GM19328 (cell line): ENCODE measurements around the gene GABBR2.

ENCODE experiments used
- ATAC-seq: cut with Tn5 transposase; IDR thresholded peaks from one replicate; pipeline ENCODE4 v1.9.1; 2021; ENCODE audit warnings: mild to moderate bottlenecking, moderate library complexity; ENCODE audit not compliant: unreplicated experiment

The GABBR2 gene

DNA sequence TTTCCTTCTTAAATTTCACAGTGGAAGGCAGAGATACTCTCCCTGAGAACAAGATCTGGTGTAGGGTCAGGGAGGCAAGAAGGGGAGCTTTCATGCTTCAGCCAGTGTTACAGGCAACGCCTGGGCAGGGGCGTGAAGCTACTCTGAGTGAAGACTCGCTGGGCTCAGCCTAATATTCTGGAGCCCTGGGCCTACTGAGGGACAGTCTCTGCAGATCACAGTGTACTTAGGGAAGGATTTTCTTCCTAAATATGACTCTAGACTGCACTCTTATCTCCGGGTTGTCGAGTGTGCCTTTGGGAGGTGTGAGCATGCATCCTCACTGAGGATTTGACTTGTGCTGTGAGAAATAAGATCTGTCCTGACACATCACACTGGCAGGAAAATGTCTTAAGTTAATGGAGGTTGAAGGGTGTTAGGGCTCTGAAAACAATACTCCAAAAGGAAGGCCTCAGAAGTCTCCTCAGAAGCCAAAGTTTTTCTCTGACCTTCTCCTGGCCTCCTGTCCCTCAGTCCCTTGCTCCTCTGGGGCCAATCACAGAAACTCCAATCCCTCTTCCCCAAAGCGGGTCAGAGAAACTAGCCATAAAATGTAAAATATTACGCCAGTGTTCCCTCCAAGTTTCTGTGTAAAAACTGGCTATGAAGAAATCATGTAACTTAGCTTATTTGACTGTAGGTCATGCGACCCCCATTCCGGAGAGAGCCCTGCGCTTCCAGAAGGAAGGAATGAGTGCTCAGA lies 296.5 kb downstream of the GABBR2 start:
- no peak for ATAC-seq

DNA sequence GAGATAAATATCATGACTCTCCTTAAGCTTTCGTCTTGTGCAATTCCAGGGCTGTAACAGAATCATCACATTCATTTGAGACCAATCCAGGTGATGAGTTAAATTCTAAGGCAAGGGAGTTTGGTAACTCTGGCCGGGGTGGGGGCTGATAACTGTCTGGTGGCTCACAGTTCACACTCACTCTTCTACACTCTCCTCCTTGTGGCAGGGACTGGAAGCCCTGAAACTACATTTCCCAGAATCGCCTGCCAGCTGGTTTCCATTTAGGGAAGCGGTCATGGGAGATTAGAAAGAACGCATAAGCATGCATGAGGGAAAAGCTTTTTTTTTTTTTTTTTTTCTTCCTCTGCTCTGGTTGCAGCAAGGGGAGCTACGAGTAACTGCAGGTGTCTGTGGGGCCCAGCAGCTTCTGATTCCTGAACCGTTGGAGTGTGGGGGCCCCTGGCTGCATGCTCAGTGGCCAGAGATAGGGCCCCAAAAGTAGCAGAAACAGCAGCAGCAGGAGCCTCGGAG lies 298.5 kb downstream of the GABBR2 start:
- ATAC-seq, result no peak

DNA sequence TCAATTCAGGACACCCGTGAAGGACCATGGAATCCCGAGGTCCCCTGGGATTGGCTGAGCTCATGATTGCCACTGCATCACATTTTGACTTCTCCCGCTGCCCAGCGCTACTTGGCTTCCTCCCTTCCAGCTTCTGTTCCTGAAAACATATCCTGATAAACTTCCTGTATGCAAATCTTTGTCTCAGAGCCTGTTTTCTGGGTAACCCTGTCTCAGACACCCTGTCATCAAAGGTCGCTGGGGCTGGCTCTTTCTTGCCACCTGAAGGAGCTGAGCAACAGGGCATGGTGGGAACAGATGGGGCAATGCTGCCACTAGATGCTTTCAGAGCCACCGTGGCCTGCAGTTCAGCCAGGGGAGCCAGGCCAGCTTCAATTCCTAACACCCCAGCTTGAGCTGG lies 299.0 kb downstream of the GABBR2 start:
- no peak for ATAC-seq

DNA sequence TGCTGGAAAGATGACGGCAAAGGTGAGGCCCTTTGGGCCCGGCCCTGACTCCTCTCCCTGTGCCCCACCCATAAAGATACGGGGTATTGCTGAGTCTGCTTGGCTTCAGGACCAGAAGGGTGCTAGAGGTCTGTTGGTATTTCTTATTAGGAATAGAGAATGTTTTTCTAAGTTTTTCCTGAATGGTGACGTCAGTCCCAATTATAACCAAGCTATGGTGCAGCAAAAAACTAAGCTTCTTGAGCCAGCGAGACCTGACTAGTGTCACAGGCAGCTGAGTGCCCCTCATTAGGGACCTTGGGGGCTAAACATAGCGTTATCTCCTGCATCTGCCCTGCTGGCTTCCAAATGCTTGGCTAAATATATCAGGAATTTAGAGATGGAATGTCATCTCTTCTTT lies 302.3 kb downstream of the GABBR2 start:
- no peak for ATAC-seq

GRCh38 chr9:98404237-98404636 lies 304.5 kb downstream of the GABBR2 start:
- ATAC-seq, result no peak

DNA sequence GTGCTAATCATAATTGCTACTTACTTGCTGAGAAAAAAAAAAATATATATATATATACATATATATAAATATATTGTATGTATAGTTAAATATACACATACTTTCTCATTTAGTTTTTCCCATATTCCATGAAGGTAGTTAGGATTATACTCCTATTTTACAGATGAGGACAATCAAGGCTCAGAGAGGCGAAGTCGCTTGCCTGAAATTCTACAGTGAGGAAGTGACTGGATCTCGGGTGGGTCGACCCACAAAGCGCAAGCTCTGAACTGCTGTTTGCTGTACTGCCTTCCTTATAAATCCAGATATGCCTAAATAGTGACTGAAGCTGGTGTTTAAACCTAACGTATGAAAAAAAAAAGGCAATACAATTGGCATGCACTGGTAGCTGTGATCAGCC lies 305.0 kb downstream of the GABBR2 start:
- ATAC-seq, result no peak

GRCh38 chr9:98402019-98402840 lies 306.5 kb downstream of the GABBR2 start:
- ATAC-seq, result no peak

- ATAC-seq, result no peak
Measured at GRCh38 chr9:98401140-98402018, 307.4 kb downstream of the GABBR2 start.

GRCh38 chr9:98399950-98400683 lies 308.6 kb downstream of the GABBR2 start:
- no peak for ATAC-seq

GRCh38 chr9:98396656-98397055 lies 312.1 kb downstream of the GABBR2 start:
- ATAC-seq, result no peak

DNA sequence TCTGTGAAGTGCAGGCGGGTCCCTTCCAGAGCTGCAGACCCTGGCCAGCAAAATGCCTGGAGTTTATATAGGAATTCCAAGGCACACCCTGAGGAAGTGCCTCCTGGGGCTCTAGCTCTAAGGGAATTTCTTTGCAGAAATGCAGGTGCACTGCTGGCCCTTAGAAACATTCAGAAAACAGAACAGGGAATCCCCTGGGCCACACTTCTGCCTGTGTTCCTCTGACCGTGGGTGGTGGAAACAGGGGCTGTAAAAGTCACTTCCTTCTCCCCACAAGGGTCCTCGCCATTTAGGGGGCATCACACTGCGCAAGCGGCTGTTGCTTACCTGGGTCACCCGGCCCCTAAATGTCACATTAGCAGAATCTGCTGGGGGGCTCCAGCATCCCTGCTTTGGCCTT lies 312.5 kb downstream of the GABBR2 start:
- ATAC-seq, result no peak

DNA sequence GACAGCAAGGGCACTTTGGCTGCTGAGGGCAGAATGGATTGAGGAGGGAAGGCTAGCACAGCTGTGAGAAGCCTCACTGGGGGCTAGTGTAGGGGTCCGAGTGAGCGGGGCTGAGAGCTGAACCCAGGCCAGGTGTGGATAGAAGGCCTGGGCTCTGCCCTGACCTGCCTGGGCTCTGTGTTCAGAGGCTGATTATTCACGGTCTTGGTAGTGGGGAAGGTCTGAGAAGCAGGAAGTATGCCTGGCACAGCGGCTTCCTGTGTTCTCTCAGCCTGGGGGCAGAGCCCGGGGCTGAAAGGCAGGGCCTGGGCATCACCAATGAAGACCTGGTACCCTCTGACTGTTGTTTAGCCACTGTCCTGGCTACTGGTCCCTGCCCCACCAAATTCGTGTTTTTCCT lies 316.9 kb downstream of the GABBR2 start:
- ATAC-seq, result no peak

DNA sequence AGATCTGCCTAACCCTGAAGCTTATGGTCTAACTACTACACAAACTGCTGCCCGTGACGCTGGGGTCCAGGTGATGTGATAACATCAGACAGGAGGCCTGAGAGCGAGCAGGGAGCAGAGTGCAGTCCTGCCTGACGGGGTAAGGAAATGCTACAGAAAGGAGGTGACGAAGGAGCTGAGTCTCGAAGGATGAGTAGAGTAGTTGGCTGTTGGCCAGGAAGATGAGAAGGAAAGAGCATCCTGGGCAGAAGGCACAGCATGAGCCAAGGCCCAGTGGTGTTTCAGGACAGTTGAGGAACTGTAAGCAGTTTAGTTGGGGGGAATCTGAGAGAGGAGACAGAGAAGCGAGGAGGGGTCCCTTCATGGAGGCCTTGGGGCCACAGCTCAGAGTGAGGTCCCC lies 317.3 kb downstream of the GABBR2 start:
- ATAC-seq, result no peak

- ATAC-seq, result no peak
Measured at GRCh38 chr9:98385751-98386150, 323.0 kb downstream of the GABBR2 start.

GRCh38 chr9:98383758-98384157 lies 325.0 kb downstream of the GABBR2 start:
- no peak for ATAC-seq

DNA sequence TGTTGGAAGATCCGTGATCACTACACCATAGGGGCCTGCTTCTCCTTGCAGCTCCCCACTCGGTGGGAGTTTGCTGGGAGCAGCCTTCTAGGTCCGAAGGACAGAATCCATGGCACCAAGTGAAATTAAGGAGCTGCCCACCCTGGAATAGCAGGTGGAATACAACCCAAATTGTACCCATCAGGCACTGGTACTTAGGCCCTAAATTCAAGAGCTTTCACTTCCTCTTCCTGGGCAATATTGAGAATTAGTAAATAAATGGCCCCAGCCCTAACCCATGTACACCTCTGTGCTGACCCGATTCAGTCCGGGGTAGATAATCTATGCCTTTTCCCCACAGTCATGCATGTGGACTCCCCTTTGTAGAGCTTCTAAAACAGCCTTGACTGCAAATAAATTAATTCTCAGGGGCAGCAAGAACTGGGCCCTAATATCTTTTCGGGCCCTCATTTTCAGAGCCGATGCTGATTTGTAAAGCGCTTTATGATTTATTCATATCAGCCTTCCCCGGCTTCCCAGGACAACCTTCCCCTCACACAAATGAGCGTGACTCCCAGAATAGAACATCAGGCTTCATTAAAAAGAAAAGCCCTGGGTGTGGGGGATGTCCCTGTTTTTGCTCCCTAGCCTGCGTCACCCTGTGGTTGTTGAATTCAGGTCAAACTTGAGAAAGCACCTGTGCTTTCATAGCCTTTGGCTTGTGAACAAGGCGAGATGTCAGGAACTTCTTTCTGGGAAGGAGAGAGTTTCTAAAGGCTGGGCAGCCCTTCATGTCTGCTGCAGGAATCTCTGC lies 327.2 kb downstream of the GABBR2 start:
- no peak for ATAC-seq

DNA sequence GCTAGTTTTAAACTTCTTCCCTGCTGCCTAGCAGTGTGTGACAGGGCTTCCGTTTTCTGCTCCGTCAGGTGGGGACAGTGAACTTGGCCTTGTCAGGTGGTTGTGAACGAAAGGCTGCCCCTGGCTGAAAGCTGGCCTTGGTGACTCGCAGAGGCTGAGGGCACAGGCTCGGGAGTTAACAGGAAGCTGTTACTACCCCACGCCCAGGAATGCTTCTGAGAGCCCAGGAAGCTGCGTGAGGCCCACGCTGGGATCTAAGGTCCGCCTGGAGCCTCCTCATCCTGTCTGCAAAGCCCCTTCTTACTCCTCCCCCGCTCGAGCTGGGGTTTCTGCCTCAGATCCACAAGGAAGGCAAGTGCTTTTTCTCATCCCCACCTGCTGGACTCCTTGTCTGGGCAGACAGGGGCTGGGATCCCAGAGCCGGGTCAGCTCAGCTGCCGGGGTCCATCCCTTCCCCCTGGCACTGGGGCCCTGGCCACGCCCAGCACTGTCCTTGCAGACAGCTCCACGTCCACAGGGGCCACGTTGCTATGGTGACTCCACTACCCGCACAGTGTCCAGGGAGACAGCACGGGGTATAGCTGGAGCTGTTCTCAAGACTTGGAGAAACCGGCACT lies 328.6 kb downstream of the GABBR2 start:
- ATAC-seq, result no peak

GRCh38 chr9:98379572-98379971 lies 329.2 kb downstream of the GABBR2 start:
- ATAC-seq, result no peak

DNA sequence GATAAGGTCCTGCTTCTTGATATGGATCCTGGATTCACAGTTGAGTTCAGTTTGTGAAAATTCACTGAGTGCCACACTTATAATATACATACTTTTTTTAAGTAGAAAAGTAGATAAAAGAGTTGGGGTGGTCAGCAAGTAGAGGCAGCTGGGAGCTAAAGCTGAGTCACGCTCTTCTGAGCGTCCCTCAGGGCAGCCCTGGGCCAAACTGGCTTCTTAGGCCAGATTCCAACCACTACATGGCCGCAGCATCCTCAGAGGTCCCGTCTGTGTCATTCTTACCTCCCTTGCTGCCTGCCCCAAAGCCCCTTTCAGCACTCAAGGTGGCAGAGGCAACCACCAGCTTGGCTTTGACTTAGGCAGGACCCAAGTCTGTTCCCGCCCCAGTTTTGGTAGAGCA lies 329.9 kb downstream of the GABBR2 start:
- no peak for ATAC-seq
